NCI-H446 (cell line): ENCODE measurements around the gene ADGRF1.
"Not testable (repeated sequence)": the region's sequence is repeated elsewhere in the genome, so short reads cannot be mapped to it uniquely, and the experiment has no call there.

ENCODE experiments used
- DNase-seq, 2 experiments: peaks; one replicate each; lab custom pipeline; 2025; lab: John Stamatoyannopoulos, UW

Gene ADGRF1

GRCh38 chr6:47022191-47022590 is 19.9 kb downstream of the ADGRF1 start:
- no peak for DNase-seq

- DNase-seq: no peak
Observed at GRCh38 chr6:47019941-47020340, 22.2 kb downstream of the ADGRF1 start.

- no peak for DNase-seq
Observed at GRCh38 chr6:47016909-47017308, 25.2 kb downstream of the ADGRF1 start.

GRCh38 chr6:47016261-47016660 is 25.9 kb downstream of the ADGRF1 start:
- no peak for DNase-seq

- no peak for DNase-seq
Observed at GRCh38 chr6:47014401-47014800, 27.7 kb downstream of the ADGRF1 start.

- DNase-seq: no peak
Observed at GRCh38 chr6:47009583-47009982, 32.5 kb downstream of the ADGRF1 start.

GRCh38 chr6:47008397-47008763 is 33.8 kb downstream of the ADGRF1 start:
- DNase-seq: no peak

GRCh38 chr6:47007657-47008396 is 34.3 kb downstream of the ADGRF1 start:
- DNase-seq: no peak

GRCh38 chr6:47005486-47005885 is 36.6 kb downstream of the ADGRF1 start:
- no peak for DNase-seq

GRCh38 chr6:47004463-47004862 is 37.7 kb downstream of the ADGRF1 start:
- no peak for DNase-seq

- no peak for DNase-seq
Observed at GRCh38 chr6:47000842-47001241, 41.3 kb downstream of the ADGRF1 start.

- DNase-seq: no peak
Observed at GRCh38 chr6:46998436-46999017, 43.6 kb downstream of the ADGRF1 start.

- no peak for DNase-seq
Observed at GRCh38 chr6:46997646-46998045, 44.5 kb downstream of the ADGRF1 start.

- no peak for DNase-seq
Observed at GRCh38 chr6:46996860-46997641, 45.1 kb downstream of the ADGRF1 start.

GRCh38 chr6:46994933-46995332 is 47.2 kb downstream of the ADGRF1 start:
- no peak for DNase-seq

GRCh38 chr6:46993846-46994245 is 48.3 kb downstream of the ADGRF1 start:
- DNase-seq: no peak

- DNase-seq: not testable (repeated sequence)
Observed at GRCh38 chr6:46992391-46992790, 49.7 kb downstream of the ADGRF1 start.

GRCh38 chr6:46990818-46991510 is 51.2 kb downstream of the ADGRF1 start:
- peak; percentile 7 to 32 for DNase-seq

GRCh38 chr6:46990031-46990644 is 52.0 kb downstream of the ADGRF1 start:
- DNase-seq: no peak

- no peak for DNase-seq
Observed at GRCh38 chr6:46989398-46989797, 52.7 kb downstream of the ADGRF1 start.

- DNase-seq: no peak
Observed at GRCh38 chr6:46985943-46986342, 56.2 kb downstream of the ADGRF1 start.

GRCh38 chr6:46983007-46983411 is 59.1 kb downstream of the ADGRF1 start:
- DNase-seq: no peak
